GM20431 (cell line): ENCODE measurements around the gene MINK1.
"Not testable (repeated sequence)": the region's sequence is repeated elsewhere in the genome, so short reads cannot be mapped to it uniquely, and the experiment has no call there.

Experiments used
- in situ Hi-C: fragments of 300-500 bp; cut with MseI, MboI; formaldehyde crosslinking; loops from one replicate; pipeline ENCODE4 v1.15.0; 2020; ENCODE audit warnings: low sequenced_read_pairs; ENCODE audit not compliant: unreplicated experiment

Gene MINK1

DNA sequence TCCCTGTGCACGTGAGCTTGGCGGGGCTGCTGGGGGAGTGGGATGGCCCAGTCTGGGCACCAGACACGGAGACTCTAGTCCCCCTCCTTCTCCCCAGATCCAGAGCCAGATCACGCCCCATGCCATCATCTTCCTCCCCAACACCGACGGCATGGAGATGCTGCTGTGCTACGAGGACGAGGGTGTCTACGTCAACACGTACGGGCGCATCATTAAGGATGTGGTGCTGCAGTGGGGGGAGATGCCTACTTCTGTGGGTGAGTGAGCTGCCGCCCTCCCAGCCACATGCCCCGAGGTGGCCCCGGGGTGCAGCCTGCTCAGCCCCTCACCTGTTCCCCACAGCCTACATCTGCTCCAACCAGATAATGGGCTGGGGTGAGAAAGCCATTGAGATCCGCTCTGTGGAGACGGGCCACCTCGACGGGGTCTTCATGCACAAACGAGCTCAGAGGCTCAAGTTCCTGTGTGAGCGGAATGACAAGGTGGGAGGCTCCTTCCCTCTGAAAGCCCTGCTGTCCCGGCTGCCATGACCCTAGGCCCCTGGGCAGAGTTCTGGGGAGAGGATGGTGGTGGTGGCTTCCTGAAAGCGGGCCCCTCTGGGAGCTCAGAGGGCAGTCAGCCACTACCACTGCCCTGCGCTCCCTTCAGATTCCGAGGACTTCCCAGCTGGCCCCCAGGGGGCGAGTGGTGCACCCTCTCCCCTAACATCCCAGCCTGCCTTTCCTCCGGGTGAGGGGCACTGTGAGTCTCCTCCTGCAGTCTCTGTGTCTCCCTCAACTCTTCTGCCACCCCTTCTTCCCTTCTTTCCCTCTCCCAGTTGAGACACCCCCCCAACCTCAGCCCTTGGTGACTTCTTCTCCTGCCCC lies 63.4 kb downstream of the MINK1 start:
- in situ Hi-C loops: no loop called here

DNA sequence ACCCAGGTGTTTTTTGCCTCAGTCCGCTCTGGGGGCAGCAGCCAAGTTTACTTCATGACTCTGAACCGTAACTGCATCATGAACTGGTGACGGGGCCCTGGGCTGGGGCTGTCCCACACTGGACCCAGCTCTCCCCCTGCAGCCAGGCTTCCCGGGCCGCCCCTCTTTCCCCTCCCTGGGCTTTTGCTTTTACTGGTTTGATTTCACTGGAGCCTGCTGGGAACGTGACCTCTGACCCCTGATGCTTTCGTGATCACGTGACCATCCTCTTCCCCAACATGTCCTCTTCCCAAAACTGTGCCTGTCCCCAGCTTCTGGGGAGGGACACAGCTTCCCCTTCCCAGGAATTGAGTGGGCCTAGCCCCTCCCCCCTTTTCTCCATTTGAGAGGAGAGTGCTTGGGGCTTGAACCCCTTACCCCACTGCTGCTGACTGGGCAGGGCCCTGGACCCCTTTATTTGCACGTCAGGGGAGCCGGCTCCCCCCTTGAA lies 64.1 kb downstream of the MINK1 start:
- in situ Hi-C loops: no loop called here

DNA sequence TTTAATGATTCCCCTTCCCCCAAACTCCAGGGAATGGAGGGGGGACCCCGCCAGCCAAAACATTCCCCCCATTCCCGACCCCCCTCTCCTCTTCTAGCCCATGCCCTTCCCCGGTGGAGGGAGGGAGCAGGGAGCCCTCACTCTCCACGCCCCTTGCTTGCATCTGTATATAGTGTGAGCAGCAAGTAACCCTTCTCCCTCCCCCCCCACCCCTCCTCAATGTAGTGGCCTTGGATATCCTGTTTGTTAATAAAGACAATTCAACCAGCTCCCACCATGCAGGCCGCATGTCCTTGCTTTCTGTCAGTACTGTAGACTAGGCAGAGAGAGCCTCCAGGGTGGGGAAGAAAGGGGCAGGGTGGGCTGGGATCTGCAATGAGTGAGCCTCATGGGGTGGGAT lies 64.6 kb downstream of the MINK1 start:
- in situ Hi-C loops: no loop called here

DNA sequence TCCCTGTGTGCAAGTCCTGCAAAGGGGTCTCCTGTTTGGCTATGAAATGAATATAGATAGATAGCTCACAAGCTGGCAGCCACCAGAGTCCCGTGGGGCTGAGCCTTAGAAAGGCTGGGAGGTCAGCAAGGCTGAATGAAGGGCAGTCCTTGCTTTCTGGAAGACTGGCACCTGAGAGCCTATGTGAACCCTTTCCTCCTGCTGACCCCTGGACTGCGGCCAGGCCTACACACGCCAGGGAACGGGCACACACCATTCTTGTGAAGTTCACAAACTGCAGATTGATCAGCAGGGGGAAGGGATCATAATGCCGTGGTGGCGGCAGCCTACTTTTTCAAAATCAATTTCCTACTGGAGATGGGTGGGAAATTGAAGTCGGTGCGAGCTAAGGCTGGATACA lies 65.2 kb downstream of the MINK1 start:
- in situ Hi-C loops: no loop called here

DNA sequence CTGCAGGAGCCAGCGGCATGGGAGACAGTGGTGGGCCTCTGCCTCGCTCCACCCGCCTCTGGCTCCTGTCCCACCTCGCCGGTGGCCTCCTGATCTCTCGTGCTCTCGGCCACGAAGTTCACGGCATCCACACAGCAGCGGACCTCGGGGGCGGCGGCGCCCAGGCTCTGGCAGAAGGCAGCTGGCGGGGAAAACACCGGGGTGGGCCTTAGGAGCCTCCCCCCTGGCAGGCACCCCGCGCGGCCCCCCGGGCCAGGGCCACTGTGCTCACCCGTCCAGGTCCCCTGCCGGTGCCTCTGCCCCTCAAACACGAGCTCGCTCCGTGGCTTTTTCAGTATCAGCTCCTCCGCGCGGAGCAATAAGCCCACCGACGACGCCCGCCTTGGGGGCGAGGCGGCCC lies 65.8 kb downstream of the MINK1 start:
- in situ Hi-C loops: no loop called here

DNA sequence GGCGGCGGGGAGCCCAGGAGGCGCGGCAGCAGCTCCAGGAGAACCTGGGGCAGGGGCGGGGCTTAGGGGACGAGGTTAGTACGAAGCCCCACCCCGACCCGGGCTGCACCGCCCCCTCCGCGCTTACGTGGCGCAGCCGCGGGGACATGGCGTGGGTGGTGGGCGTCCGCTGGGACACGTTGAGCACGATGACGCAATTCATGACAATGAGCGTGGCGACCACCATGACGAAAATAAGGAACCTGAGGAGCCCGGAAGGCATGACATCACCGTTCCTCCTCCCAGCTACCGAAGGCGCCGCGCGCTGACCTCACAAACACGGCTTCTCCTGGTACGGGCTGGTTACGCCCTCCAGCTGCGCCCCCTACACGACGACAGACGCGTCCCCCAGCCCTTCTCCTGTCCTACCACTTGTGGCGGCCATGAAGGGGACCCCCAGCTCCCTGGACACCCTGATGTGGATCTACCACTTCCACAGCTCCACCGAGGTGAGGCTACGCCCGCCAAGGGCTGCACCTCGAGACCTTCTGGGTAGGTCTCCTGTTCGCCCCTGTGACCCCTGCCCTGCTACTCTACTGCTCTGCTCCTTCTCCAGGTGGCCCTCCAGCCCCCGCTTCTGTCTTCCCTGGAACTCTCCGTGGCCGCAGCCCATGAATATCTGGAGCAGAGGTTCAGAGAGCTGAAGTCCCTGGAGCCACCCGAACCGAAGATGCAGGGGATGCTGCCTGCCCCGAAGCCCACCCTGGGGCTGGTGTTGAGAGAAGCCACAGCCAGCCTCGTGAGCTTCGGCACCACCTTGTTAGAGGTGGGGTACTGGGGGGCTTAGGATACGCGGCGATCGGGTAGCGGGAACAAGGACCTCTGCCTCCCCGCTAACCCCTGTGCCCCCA lies 66.4 kb downstream of the MINK1 start, which contains the start of gene C17orf107:
Gene C17orf107, plus strand, starts transcription at position 196 of the 890 bp plus-strand sequence. Its CDS starts 227 bp downstream, at position 423.
- in situ Hi-C loops: no loop called here

DNA sequence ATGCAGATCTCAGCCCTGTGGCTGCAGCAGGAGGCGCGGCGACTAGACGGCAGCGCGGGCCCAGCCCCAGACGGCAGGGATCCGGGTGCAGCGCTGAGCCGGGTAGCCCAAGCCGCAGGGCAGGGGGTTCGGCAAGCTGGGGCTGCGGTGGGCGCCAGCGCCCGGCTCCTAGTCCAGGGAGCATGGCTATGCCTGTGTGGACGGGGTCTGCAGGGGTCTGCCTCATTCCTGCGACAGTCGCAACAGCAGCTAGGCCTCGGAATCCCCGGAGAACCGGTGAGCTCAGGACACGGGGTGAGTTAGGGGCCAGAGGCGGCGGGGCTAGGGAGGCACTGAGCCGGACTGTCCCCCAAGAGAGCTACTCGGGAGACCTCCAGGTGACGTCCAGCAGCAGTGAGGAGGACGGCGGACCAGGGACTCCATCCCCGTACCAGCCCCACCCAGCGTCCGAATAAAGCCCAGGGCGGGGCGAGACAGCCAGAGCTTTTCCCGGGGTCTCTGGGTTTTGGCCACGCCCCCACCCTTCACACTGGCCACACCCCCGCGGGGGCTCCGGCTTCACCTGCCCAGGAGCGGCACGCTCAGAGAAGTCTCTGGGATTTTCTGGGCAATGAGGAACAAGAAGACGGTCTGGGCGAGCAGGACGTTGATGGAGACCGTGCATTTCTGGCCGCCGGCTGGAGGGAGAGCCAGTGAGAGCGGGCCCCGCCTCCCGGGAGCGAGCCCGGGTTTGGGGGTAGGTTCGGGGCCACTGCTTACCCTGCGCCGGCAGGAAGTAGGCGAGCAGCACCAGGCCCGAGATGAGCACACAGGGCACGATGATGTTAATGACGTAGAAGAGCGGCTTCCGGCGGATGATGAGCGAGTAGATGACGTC lies 67.3 kb downstream of the MINK1 start:
- in situ Hi-C loops: no loop called here

DNA sequence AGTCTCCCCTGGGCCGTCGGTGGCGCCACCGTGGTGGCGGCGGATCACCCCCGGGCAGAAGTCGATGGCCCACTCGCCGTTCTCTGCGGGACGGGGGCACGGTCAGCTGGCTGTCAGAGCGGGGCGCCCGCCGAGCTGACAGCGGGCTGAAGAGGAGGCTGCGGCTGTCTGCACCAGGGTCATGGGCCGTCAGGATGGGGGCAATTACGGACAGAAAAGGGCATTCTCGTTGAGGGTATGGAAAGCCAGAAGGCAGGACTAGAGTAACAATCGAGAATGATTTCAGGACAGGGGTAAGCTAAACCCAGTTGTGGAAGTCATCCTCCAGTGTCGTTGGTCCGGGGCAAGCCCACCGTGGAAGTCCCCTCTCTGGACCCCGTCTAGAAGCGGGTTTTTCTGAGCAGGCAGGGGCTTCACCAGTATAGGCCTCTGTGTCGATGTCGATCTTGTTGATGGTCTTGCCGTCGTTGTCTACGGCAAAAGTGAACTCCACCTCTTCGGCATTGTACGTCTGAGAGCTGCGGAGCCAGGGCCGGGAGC lies 68.0 kb downstream of the MINK1 start:
- in situ Hi-C loops: no loop called here

DNA sequence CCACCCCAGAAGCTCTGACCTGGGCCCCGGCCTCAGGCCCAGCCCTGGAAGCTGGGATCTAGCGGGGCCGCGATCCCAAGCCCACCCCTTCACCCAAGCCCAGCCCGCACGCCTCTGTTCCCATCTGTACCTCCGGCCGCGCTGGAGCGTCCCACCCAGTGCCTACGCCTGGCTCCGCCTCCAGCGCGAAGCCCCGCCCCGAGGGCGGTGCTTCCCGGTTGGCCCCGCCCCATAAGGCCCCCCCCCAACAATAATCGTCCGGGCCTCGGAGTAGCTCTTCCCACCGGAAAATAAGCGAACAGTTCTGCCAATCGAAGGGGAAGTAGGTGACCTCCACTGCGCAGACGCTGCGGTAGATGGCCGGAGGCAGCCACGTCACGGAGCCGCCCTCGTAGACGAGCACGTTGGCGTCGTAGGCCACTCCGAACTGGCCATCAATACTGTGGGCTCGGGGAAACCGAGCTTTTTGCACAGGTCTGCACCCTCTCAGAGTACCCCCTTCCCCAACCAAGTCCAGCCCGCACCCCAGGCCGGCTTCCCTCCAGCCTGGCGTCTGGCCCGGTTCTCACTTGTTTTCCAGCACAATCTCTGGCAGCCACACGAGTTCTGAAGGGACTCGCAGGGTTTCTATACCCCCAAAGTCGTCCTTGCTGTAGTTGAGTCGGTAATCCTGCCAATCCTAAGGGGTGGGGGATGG lies 68.7 kb downstream of the MINK1 start:
- in situ Hi-C loops: no loop called here

DNA sequence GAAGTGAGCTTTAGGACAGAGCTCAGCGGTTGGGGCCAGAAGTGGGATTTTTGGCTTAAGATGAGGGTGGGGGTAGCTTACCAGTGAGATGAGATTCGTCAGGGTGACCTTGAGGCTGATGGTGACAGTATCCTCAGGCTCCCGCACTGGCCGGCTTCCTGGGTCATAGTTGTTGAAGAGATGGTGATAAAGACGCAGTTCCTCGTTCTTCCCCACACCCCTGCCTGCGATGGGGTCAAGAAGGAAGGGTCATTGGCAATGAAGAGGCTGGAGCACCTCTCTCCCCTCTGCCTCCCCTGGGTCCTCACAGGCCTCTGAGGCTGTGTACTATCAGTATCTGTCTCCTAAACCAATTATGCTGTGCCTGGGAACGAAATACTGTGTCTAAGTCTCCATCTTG lies 69.4 kb downstream of the MINK1 start:
- in situ Hi-C loops: no loop called here

DNA sequence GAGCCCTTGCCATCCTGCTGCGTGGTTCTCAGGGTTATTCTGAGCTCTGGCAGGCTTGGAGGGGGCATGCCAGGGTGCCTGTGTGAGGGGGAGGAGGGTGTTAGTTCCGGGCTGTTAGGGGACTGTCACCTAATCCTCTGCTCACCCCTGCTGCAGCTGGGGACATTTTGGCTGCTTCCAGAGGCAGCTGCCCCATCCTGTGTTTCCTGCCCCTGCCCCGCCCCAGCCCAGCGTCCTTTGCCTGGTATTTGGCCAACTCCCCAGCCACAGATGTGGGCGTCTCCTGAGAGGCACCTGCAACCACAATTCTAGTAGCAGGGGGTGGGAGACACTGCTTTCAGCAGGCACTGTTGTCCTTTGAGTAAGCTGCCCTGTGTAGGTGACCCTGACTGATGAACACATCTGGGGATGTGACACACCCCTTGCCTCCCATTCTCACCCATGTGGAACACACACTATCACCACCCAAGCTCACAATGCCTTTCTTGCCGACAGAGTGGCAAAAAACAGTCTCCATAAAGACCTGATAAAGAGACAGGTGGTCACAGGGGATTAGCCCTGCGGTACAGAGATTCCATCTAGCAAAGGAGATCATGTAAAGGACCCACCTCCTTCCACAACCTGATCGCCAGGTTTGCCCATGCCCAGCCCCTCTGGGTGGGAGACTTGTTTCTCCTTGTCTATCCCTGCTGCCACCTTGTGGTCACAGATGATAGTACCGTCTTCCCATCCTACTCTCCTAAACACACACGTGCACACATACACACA lies 70.1 kb downstream of the MINK1 start, which contains the start of gene CHRNE:
Gene CHRNE, minus strand, starts transcription at position 48 of the 768 bp plus-strand sequence. Its CDS starts 35 bp downstream, at position 13.
- in situ Hi-C loops: no loop called here

DNA sequence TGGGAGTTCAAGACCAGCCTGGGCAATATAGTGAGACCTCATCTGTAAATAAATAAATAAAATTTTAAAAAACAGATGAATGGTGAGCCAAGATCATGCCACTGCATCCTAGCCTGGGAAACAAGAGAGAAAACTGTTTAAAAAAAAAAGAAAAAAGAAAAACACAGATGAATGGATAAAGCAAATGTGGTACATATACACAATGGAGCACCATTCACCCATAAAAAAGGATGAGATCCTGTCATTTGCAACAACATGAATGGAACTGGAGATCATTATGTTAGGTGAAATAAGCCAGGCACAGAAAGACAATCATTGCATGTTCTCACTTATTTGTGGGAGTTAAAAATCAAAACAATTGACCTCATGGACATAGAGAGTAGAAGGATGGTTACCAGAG lies 73.5 kb downstream of the MINK1 start:
- in situ Hi-C loops: not testable (repeated sequence)

DNA sequence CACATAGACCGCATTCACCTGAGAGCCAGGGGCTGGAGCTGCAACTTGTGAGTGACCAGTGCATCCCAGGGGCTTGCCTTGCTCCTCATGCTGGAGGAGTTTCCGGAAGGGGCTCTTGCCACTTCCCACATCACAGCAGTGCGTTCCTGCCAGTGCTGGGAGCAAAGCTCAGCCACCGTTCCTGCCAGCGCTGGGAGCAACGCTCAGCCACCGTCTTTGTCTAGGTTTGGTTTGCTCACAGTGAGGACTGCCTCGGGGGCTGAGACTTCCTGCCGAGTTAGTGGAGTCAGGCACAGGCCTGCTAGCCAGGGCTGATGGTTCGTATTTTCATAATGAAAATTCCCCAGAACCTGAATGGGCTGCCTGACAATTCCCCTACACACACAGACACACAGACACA lies 75.2 kb downstream of the MINK1 start:
- in situ Hi-C loops: no loop called here

DNA sequence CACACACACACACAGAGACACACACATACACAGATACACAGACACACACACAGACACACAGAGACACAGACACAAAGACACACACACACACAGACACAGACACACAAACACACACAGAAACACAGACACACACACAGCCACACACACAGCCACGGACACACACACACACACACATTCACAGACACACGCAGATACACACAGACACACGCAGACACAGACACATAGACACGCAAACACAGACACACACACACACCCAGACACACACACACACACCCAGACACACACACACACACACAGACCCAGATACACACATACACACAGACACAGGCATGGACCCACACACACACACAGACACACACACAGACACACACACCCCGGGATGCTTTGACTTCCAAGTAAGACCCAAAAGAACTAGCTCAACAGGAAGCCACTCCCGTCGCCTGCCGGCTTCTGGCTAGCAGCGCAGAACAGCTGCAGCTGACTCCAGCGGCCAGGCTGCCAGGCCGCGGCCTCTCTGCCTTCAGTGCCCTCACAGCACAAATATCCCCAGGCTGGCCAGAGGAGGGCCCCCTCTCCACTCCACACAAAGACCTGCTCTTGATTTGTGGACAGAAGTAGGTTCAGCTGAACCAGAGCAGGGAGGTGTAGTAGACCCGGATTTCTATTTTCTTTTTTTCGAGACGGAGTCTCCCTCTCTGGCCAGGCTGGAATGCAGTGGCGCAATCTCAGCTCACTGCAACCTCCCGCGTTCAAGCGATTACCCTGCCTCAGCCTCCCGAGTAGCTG lies 75.8 kb downstream of the MINK1 start:
- in situ Hi-C loops: no loop called here

DNA sequence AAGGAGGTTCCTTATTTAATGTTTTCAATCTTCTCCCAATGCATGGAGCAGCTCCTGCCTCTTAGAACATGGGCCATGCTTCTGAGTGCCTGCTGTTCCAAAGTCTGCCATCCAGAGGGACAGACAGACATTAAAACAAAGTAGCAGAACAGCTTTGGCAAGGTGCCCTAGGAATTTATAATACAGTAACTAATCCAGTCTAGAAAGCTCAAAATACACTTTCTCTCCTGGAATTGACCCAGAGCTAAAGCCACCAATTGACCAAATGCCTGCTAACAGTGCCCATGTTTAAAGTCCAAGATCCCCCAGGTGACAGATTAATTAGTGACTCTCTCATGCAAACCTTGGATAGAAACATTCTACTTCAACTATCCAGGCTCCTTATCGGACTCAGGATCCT lies 80.9 kb downstream of the MINK1 start:
- in situ Hi-C loops: no loop called here

DNA sequence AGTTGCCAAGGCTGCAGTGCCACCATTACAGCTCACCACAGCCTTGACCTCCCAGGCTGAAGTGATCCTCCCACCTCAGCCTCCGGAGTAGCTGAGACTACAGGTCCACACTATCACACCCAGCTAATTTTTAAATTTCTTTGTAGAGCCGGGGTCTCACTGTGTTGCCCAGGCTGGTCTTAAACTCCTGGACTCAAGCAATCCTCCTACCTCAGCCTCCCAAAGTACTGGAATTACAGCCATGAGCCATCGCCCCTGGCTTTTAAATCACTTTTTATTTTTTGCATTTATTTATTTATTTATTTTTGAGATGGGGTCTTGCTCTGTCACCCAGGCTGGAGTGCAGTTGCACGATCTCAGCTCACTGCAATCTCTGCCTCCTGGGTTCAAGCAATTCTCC lies 81.4 kb downstream of the MINK1 start:
- in situ Hi-C loops: not testable (repeated sequence)

DNA sequence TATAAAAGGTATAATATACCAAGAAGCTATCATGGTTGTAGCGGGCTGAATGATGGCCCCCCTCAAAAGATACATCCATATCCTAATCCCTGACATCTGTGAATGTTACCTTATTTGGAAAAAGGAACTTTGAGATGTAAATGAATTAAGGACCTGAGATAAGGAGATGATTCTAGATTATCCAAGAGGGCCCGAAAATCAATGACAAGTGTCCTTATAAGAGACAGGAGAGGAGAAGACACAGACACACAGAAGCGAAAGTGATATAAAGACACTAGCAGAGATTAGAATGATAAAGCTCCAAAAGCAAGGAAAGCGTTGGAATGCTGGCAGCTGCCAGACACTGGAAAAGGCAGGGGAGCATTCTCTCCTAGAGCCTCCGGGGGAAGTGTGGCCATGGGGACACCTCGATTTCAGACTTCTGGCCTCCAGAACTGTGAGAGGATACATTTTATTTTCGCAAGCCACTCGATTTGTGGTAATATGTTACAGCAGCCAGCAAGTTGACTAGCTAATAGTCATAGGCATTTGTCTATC lies 86.4 kb downstream of the MINK1 start:
- in situ Hi-C loops: no loop called here
